ENCODE data around the gene OPCML.

The OPCML gene

DNA sequence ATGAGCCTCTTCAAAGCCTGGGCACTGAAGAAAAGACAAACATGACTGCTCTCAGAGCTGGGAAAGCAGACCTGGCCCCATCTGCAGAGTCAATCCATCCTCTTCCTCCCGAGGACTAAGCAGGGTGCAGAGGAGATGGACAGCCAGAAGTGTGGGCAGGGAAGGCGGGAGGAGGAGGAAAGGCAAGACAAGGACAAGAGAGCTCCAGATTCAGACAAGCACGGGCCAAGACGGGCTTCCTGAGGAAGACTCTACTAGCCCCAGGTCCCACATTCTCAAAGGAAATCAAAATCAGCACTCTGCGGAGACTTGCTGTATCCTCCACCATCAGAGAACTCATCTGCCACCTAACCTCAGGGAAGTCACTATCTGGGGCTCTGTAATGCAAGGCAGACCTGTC lies 28.5 kb downstream of the OPCML start:
- no peak for DNase-seq (ENCODE audit: low read depth in 1 of 2, low spot score in 1 of 2)

DNA sequence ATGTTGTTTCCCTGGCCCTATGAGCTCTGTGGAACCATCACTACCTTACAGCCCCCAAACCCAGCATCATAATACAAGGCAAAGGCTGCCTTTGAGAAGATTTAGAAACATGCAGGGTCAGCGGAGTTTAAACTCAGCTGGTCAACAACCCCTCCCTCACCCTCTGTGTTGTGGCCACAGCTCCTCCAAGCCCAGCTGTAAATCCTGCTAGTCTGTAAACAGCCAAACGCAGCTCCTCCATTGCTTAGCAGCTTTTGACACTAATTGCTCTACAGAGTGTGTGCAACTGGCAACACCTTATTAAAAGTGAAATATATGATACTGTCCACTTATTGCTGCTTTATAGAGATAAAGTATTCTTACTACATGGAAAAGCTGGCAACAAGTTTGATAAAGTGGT lies 29.1 kb downstream of the OPCML start:
- DNase-seq (ENCODE audit: low read depth in 1 of 2, low spot score in 1 of 2) = no peak

DNA sequence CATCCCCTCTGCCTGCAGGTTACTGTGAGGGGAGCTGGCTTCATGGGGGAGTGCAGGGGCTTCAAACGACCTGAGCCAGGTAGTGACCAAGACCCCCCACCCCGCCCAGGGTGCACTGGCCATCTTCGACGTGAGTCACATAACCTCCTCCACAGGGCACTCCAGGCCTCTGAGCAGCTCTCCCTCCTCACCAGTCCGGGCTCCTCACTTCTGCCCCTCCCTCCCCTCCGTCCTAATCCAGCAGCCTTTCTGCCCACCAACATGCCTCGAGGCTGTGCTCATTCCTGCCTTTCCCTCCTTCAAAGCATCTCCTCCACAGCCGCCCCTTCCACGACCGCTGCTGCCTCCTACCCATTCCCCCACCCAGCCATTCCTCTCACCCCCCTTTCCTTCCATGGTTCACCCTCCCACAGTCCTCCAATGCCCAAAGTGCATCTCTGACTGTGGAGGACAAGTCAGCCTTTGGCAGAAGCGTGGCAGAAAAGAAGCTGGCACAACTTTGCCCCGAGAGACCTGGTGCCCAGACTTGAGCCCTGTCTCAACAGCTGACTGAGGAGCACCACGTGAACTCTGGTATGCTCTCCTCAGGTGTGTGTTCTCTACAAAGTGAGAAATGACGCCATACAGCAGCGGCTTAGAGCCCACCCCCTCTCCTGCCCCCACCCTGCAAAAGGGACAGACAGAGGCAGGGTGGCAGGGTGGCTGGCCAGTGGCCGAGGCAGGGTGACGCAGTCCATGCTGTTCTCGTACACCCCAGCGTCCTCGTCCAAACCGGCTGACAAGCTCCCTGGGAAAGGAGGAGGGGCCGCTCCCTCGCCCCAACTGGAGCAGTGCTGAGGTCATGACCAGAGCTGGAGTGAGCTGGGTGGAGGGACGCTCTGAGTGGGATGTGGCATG lies 30.4 kb downstream of the OPCML start:
- no peak for DNase-seq (ENCODE audit: low read depth in 1 of 2, low spot score in 1 of 2)

DNA sequence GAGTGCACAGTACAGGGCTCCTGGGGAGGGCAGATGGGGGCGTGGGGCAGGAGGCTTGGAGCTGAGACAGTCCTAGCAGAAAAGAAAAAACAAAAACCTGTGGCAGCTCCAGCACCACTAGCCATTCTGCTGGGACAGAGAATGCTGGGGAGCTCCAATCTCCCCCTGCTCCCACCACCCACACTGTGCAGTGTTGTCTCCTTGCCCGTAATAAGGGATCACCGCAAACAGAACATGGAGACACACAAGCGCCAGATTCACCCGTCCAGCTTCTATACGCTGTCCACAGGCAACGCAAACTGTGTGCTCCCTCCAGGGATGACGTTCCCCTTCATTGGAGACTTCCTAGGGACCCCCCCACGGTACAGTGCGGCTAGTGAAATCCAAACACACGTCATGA lies 31.4 kb downstream of the OPCML start:
- no peak for DNase-seq (ENCODE audit: low read depth in 1 of 2, low spot score in 1 of 2)

DNA sequence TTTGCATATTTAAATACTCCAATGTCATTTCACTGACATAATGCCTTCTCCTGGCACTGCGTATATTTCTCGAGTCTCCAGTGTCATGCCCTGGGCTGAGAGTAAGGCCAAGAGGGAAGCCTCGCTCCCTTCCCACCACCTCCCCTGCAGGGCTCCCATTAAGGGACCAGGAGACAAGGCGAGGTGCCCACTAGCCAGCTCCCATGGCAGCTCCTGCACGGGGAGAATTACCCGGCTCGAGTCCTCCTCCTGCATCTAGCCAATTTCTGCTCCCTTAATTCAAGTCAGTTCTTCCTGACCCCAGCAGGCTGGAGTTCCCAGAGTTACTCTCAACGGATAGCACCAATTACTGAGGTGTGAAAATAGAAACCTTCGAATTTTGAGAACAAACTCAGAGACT lies 31.9 kb downstream of the OPCML start:
- DNase-seq (ENCODE audit: low read depth in 1 of 2, low spot score in 1 of 2) = no peak

DNA sequence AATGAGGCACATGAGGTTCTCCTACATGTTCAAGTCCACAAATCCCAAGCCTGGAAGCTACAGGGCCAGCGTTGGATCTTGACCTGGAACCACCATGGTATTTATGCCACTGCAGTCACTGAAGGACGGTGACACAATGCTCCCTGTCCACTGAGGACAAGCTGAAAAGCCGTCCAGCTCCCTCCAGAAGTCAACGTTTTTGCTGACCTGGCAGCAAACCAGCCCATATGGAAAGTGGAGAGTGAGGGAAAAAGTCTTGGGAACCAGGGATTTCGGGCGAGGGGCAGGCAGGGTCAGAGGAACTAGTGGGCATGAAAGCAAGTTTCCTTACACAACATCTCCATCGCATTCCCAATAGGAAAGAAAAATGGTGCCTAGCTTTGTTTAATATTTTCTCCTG lies 33.3 kb downstream of the OPCML start:
- no peak for DNase-seq (ENCODE audit: low read depth in 1 of 2, low spot score in 1 of 2)

DNA sequence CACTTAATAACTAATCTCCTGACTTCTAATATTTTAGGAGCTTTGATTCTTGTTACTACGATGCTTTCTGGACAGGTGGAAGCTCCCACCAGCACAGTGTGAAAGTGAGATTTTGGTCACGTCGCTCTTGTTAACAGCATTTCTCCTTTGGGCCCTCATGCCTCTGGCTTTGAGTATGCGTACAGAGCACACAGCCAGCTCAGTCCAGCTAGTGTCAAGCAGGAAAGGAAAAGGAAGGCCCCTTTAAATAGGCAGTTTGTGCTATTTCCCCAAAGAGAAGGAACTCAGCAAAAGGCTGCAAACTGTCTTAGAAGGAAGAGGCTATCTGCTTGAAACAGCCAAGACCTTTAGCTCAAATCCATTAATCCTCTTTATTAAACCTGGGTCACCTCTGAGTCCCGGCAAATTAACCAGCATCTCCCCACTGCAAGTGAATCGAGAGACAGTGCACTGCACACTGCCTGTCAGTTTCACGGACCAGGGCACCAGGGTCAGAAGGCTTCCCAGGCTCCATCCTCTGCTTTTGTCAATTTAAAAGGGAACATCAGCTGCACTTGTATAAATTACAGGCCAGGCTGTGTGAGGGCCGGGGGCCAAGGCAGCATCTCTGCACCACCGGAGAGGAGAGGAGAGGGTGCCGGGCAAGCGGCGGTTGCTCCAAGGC lies 34.7 kb downstream of the OPCML start:
- no peak for DNase-seq (ENCODE audit: low read depth in 1 of 2, low spot score in 1 of 2)

DNA sequence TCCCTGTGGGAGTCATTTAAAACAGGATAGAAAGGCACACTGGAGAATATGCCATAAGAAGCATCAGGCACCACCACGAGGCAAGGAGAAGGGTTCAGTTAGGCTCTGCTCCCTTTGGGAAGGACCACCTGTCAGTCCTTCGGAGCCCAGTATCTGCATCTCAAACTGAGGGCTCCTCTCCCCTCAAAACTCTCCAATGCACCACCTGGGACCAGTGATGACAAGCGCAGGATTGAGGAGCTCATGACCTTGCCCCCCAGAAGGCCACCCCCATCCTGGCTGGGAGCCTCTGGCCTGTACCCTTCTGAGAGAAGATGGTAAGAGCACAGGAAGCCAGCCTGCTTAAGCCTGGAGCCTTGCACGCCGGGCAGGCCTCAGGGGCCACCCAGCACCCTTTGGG lies 39.4 kb downstream of the OPCML start:
- DNase-seq (ENCODE audit: low read depth in 1 of 2, low spot score in 1 of 2) = no peak

DNA sequence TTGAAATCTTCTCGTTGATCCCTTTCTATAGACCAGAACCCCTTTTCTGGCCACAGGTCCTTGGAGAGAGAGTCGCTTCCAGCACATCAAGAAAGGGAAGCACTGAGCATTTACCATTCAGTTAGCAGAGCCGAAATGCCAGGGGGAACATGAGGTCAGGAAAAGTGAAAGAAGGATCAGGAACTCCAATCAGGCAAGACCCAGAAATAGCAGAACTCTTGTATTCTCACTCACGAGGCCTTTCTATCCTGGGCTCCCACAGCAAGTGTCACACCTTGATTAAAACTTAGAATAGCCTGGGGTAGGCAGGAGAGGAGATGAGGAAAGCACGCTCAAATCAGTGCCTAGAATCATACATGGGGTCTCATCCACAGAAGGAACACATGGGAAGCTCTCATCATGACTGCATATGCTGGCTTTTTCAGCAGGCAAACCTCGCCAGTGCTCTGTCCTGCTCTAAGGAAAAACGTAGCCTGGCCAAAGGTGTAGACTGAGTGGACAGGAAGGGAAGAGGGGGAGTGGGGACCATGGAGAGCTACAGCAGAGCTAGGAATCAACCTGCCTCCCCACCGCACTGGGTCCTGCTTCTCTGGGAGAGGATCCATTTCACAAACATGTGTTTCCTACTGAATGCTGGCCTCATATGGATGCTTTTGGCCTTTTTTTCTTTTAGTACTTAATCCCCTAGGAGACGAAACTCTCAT lies 40.5 kb downstream of the OPCML start:
- DNase-seq (ENCODE audit: low read depth in 1 of 2, low spot score in 1 of 2) = no peak

DNA sequence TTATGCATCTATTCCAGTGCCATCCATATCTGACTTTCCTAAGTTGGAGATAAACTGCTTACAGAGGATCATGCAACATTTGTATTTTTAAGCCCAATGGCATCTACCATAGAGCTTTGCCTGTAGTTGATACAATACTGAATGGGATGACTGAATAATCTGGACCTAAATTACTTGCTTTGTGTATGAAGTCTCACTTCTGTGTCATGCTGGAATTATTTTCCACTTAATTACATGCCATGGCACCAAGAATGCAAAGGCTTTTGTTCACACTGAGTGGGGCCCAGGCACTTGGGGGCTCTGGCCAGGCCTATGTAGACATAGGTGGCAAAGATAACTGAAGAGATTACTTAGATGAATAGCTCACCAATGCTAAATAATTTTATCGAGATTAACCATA lies 51.6 kb downstream of the OPCML start:
- no peak for DNase-seq (ENCODE audit: low read depth in 1 of 2, low spot score in 1 of 2)

DNA sequence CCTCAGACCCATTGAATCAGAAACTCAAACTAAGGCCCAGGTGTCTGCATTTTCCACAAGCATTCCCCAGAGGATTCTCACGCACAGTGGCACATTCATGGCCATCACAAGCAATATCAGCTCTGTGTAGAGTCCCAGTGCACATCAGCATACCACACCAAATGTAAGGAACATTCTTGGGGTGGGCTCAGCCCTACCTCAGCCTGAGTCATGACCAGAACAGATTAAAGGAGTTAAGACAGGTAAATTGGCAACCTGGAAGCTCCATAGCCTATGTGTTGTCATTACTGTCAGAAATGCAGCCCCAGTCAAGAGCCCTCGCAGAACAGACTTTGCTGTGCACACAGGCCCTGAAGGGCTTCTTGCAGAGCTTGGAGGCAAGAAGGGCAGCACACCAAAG lies 53.1 kb downstream of the OPCML start:
- DNase-seq (ENCODE audit: low read depth in 1 of 2, low spot score in 1 of 2) = no peak

DNA sequence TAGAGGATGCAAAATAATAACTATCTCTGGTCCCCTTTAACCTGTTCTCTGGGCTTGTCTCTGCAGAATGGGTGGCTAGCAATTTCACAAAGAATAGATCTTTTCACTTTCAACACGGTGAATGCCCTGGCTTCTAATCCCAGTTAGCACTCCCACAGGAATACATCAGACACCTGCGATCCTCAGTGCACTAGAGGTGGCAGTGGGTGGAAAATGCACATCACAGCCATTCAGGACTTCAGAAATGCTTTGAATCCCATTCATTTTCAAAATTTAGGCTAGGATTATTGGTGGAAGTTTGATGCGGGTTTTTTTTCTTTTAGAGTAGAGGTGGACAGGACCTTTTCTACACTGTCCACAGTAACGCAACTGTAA lies 55.1 kb downstream of the OPCML start:
- DNase-seq (ENCODE audit: low read depth in 1 of 2, low spot score in 1 of 2) = no peak

DNA sequence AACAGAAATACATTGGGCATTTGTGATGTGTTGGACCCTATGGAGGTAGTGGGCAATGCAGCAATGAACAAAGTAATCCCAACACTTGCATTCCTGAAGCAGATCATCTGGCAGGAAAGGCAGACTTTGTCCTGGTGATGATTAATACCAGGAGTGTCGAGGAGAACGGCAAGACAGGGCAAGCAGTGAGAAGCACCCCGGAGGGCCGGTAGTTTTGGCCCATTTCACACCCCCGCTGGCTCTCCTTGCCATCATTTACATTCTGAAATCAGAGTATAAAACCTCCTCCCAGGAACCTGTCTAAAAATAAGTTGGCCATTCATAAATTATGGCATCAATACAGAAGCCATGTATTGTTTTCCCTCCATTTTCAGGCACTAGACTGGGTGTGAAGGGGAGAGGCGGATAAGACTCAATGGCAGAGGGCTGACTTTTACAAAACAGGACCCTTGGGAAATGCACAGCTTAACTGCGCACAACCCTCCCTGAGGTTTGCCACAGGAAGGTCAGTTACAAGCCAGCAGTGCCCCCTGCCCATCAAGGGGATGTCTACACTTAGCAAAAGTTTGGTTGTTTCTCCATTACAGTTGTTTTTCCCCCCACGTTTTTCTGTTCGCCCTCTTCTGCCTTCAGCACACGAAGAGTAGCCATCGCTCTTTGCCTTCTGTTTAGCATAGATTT lies 55.6 kb downstream of the OPCML start:
- DNase-seq (ENCODE audit: low read depth in 1 of 2, low spot score in 1 of 2) = no peak

DNA sequence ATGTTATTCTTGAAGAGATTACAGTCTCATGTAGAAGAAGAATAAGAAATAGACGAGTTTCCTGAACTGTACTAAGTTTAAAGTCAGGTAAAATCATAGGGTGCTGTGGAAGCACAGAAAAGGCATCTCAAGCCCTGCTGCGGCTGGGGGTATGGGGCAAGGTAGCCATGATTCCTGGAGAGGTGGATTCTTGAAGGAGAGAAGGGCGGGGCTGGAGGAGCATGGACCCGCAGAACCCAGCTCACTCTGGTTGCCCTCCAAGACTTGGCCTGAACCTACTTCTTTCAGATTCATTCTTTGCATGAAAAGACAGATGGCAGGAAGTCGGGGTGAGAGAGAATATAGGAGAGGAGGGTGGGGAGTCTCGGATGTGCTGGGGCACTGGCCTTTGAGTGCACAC lies 57.8 kb downstream of the OPCML start:
- no peak for DNase-seq (ENCODE audit: low read depth in 1 of 2, low spot score in 1 of 2)

DNA sequence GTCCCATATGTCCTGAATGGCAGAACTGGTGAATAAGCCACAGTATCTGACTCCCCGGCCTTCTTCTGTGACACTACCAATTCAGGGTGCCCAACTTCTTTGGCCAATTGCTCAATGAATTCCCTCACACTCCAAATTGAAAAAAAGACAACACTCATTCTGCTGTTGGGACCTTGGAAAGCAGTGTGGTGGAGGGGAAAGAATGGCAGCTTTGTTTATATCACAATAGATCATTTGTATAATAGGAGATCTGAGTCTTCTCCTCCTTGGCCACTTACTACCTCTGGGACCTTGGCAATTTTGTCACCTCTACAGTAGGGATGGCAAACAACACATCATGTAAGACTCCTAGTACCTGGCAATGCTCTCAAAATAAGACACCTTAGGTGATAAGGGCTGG lies 64.6 kb downstream of the OPCML start:
- no peak for DNase-seq (ENCODE audit: low read depth in 1 of 2, low spot score in 1 of 2)

DNA sequence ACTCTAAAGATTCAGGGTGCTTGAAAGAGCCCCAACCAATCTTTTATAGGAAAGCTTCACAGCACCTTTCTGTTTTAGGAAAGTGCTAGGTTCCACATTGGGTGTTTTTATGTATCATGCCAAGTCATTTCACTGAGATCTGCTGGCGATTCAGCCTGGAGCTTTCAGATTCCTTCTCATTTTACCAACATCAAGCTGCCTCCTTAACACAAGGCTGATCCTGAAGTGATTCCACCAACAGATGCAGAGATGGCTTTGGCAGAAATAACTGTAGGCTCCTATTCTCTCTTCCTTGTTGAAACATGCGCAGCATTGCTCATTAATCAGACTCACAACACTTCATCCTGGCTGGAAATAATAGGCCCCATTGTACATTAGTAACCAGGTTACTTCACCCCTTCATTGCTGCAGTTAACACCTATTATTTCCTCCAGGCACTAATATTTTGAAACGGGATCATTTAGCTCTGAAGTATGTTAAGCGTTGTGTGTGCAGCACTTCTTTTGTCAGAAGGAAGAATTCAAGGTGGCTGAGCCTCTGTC lies 89.0 kb downstream of the OPCML start:
- DNase-seq (ENCODE audit: low read depth in 1 of 2, low spot score in 1 of 2) = no peak

DNA sequence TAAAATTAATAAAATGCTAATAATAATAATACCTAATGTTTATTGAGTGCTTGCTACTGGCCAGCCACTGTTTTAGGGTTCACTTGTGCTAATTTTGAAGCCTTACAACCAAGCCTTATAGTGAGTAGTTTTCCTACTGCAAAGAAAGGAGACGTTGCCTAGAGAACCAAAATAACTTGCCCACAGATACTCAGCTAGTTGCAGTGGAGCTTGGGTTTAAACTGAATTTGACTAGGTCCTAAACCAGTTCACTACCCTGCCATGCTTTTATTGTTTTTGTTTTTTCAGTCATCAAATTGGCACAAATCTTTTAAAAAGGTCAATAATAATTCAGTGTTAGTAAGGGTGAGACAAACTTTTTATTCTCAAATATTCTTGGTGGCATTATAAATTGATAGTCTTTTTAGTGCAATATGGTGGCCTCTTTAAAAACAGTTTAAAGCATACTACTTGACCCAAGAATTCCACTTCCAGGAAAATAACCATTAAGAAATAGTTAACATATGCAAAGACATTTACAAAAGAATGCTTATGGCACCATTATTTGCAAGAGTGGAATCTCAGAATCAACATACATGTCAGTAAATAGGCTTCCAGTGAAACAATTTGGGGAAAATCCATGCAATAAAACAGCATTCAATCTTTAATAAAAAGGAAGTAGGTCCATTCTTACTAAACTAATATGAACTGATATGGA lies 90.2 kb downstream of the OPCML start:
- no peak for DNase-seq (ENCODE audit: low read depth in 1 of 2, low spot score in 1 of 2)

DNA sequence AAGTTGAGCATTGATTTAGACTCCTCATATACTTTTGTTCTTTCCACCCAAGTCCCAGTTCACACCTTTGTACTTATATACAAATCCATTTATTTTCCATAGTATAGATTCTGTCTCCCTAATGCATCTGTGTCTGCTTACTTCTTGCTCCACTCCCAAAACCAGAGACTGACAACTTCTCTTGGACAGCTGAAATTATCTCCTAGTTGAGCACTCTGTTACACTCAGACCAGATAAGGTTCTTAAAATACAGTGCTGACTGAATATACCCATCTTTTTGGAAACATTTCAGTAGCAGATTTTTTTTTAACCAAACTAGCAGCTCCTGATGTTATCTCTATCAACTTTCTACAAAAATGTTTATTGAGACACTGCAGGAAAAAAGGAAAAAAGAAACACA lies 106.3 kb downstream of the OPCML start:
- DNase-seq (ENCODE audit: low read depth in 1 of 2, low spot score in 1 of 2) = no peak

DNA sequence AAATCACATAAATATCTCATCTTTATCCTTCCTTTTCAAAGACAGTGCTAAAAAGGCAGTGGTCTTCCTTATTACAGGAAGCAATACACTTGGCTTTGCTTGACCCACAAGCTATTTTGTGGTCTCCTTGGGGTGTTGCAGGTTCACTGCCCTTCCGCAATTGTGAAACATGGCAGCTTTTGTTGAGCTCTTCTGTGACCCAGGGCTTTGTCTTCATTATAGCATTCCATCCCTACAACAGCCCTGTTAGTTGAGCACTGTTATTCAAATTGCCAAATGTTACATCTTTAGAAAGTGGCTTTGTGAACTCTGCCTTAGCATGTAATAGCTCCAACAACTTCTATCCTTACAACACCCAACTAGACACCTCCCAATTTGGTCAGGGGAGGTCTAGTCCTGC lies 107.1 kb downstream of the OPCML start:
- DNase-seq (ENCODE audit: low read depth in 1 of 2, low spot score in 1 of 2) = no peak

DNA sequence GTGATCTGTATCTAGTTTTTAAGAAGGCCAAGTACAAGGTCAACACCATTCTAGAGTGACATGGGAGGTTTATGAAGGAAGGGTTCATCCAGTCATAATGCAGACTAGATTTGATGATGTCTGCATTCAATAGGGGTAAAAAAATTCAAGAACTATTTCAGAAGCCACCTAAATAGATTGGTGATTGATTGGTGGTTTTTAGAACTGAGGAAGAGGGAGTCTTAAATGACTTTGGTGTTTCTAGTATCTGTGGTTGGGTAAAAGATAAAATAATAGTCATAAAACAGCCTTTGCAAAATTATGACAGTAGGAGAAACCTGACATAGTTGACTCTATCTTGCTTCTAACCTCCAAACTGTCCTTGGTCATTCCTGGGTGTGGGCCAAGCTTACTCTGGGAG lies 114.1 kb downstream of the OPCML start:
- no peak for DNase-seq (ENCODE audit: low read depth in 1 of 2, low spot score in 1 of 2)

DNA sequence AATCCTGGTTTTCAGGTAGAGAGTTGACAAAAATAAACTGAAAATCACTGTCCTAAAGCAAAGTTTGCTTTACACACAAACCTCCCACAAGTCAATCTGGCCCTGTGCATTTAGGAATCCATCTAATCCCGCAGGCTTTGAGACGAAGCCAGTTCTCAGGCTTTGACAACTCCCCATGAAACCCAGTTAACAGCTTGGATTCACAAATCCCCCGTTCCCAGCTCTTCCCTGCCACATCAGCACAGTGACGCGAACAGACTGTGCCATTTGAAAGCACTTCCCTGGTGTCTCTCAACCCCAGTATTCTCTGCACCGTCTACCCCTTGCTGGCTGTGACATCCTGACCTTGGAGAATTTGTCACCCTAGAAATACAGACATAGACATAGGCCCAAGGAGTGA lies 117.8 kb downstream of the OPCML start:
- DNase-seq (ENCODE audit: low read depth in 1 of 2, low spot score in 1 of 2) = no peak

Data from stimulated activated CD4-positive, alpha-beta T cell treated with anti-CD3 and anti-CD28 coated beads, Interleukin-15, amount 100 ng/mL, for 1 hour (primary cell).